ENCODE results near the gene TBC1D22A. TPM values are rescaled to one million over a fixed set of nuclear protein-coding genes. Genes with fewer than 3 reads are reported as not detected.

TBC1D22A gene
- polyA plus RNA-seq, 1 donor from 2014 or later: 9.3 TPM

DNA sequence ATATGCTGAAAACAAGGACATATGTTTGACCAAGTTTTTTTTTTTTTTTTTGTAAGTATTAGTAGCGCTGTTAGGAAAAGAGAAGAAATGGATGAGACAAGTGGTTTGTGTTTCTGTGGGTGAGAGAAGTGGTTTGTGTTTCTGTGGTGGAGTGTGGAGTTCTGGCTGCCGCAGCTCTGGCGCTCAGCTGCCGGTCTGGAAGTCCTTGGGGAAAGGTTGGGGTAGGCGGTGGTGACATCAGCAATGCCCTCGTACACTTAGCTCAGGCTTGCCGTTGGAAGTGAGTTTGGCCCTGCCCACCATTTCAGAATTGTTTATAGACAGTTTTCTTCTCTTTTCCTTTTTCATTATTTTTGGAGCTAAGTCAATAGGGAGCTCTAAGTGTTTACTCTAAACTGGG lies 116.6 kb downstream of the TBC1D22A start:
- no peaks in the 10 kb centered on the region for H3F3A ChIP-seq (ENCODE audit: insufficient read depth, low read length, poor library complexity, severe bottlenecking)
- TF ChIP-seq REST (IDR thresholded peaks at IDR 0.05; ENCODE audit: borderline replicate concordance) (no peak), SMC3 (conservative IDR thresholded peaks at IDR 0.05; ENCODE audit: poor library complexity) (no peak), EZH2 (IDR thresholded peaks at IDR 0.05; ENCODE audit: borderline replicate concordance, insufficient read depth, low read length, poor library complexity, severe bottlenecking) (no peak), TAF1 (IDR thresholded peaks at IDR 0.05; ENCODE audit: low read depth) (no peak), MXI1 (conservative IDR thresholded peaks at IDR 0.05; ENCODE audit: poor library complexity, severe bottlenecking) (no peak), EP300 (conservative IDR thresholded peaks at IDR 0.05; ENCODE audit: poor library complexity, severe bottlenecking) (no peak), POLR2AphosphoS5 (IDR thresholded peaks at IDR 0.05) (no peak), RAD21 (conservative IDR thresholded peaks at IDR 0.05) (no peak)
- TF ChIP-seq, protein P1, sequence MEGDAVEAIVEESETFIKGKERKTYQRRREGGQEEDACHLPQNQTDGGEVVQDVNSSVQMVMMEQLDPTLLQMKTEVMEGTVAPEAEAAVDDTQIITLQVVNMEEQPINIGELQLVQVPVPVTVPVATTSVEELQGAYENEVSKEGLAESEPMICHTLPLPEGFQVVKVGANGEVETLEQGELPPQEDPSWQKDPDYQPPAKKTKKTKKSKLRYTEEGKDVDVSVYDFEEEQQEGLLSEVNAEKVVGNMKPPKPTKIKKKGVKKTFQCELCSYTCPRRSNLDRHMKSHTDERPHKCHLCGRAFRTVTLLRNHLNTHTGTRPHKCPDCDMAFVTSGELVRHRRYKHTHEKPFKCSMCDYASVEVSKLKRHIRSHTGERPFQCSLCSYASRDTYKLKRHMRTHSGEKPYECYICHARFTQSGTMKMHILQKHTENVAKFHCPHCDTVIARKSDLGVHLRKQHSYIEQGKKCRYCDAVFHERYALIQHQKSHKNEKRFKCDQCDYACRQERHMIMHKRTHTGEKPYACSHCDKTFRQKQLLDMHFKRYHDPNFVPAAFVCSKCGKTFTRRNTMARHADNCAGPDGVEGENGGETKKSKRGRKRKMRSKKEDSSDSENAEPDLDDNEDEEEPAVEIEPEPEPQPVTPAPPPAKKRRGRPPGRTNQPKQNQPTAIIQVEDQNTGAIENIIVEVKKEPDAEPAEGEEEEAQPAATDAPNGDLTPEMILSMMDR (IDR thresholded peaks at IDR 0.05; ENCODE audit: poor library complexity, severe bottlenecking): no peak
- H3K36me3 ChIP-seq (ENCODE audit: insufficient read depth, low read length): no peaks in the 10 kb centered on the region
- H3K9me2 ChIP-seq (ENCODE audit: insufficient read depth, low read length): no peaks in the 10 kb centered on the region
- no peaks in the 10 kb centered on the region for H4K20me1 ChIP-seq (ENCODE audit: insufficient read depth)
- no peaks in the 10 kb centered on the region for H3K9me3 ChIP-seq (ENCODE audit: low read length)
- H3K9ac ChIP-seq (ENCODE audit: low read length): no peak overlapping the region
- H3K4me3 ChIP-seq (ENCODE audit: low read length): no peak overlapping the region
- H3K27me3 ChIP-seq (ENCODE audit: insufficient read depth, low read depth, low read length): no peaks in the 10 kb centered on the region
- no peak overlapping the region for H3K27ac ChIP-seq (ENCODE audit: low read length)
- no peak overlapping the region for H3K4me2 ChIP-seq (ENCODE audit: low read length)
- H3K79me2 ChIP-seq (replicated peaks; ENCODE audit: insufficient read depth, low read length): no peaks in the 10 kb centered on the region
- H2AFZ ChIP-seq (ENCODE audit: low read depth, low read length): no peak overlapping the region

DNA sequence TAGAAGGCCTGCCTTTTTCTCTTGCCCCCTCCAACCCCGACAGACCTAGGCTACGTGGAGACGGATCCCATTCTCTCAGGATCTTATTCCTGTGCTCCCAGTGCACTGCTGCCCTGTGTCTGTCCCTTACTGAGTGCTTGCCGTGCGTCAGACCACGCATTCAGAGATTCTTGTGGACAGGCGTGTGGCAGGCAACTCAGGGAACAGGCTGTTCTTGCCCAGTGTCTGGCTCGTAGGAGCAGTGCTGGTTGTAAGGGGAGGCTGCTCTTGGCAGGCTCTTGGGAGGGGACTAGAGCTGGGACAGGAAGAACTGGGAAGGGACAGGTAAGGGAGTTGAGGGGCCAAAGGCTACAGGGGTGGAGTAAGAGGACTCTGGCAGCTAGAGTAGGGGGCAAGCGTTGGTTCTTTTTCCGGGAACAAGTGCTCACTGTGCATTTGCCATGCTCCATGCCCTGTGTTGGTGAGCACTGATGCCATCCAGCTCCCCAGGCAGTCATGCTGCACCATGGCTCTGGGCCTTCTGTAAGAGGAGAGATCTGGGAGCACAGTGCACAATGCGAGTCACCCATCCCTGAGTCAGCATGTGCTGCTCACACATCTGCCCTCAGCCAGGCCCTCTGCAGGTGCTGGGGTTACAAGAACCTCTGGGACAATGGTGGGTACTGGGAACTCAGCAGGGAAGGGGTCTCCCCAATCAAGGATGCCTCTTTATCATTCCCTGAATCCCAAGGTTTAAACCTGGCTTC lies 119.1 kb downstream of the TBC1D22A start:
- no peaks in the 10 kb centered on the region for H3K36me3 ChIP-seq (ENCODE audit: insufficient read depth, low read length)
- H4K20me1 ChIP-seq (ENCODE audit: insufficient read depth): no peaks in the 10 kb centered on the region
- H3K27me3 ChIP-seq (ENCODE audit: insufficient read depth, low read depth, low read length): no peaks in the 10 kb centered on the region
- H3K4me2 ChIP-seq (ENCODE audit: low read length): no peak overlapping the region
- H3K79me2 ChIP-seq (replicated peaks; ENCODE audit: insufficient read depth, low read length): no peaks in the 10 kb centered on the region
- no peaks in the 10 kb centered on the region for H3F3A ChIP-seq (ENCODE audit: insufficient read depth, low read length, poor library complexity, severe bottlenecking)
- no peak overlapping the region for H3K9ac ChIP-seq (ENCODE audit: low read length)
- no peaks in the 10 kb centered on the region for H3K9me3 ChIP-seq (ENCODE audit: low read length)
- no peak overlapping the region for H3K27ac ChIP-seq (ENCODE audit: low read length)
- no peak overlapping the region for H2AFZ ChIP-seq (ENCODE audit: low read depth, low read length)
- TF ChIP-seq MXI1 (conservative IDR thresholded peaks at IDR 0.05; ENCODE audit: poor library complexity, severe bottlenecking) (no peak), POLR2AphosphoS5 (IDR thresholded peaks at IDR 0.05) (no peak), EP300 (conservative IDR thresholded peaks at IDR 0.05; ENCODE audit: poor library complexity, severe bottlenecking) (no peak), REST (IDR thresholded peaks at IDR 0.05; ENCODE audit: borderline replicate concordance) (no peak), EZH2 (IDR thresholded peaks at IDR 0.05; ENCODE audit: borderline replicate concordance, insufficient read depth, low read length, poor library complexity, severe bottlenecking) (no peak), TAF1 (IDR thresholded peaks at IDR 0.05; ENCODE audit: low read depth) (no peak), RAD21 (conservative IDR thresholded peaks at IDR 0.05) (no peak), SMC3 (conservative IDR thresholded peaks at IDR 0.05; ENCODE audit: poor library complexity) (no peak)
- TF ChIP-seq, protein P1 (IDR thresholded peaks at IDR 0.05; ENCODE audit: poor library complexity, severe bottlenecking): no peak
- no peaks in the 10 kb centered on the region for H3K9me2 ChIP-seq (ENCODE audit: insufficient read depth, low read length)
- H3K4me3 ChIP-seq (ENCODE audit: low read length): no peak overlapping the region
